ENCODE data around the gene CAMK2G. TPM values are rescaled to one million over a fixed set of nuclear protein-coding genes. Genes with fewer than 3 reads are reported as not detected.

The CAMK2G gene
- total and polyA plus RNA-seq, 2 experiments from 2014 or later = 30.6 to 34.1 TPM

GRCh38 chr10:73840403-73841060 is 33.8 kb downstream of the CAMK2G start (continued):
- TF ChIP-seq STAT1 (IDR thresholded peaks at IDR 0.05; ENCODE audit: unreplicated experiment) (no peak), JUNB (IDR thresholded peaks at IDR 0.05; ENCODE audit: unreplicated experiment) (no peak), POLR2AphosphoS5 (IDR thresholded peaks at IDR 0.05; ENCODE audit: low read depth) (no peak)

GRCh38 chr10:73840056-73840402 is 34.3 kb downstream of the CAMK2G start:
- Histone ChIP-seq H3K4me3 (no peak overlapping the region), H3K27ac (ENCODE audit: low read depth) (no peak overlapping the region), H3F3A (replicated peaks; ENCODE audit: low read depth) (no peaks in the 10 kb centered on the region), H3K79me2 (replicated peaks; ENCODE audit: insufficient read depth) (no peaks in the 10 kb centered on the region), H3K9me2 (ENCODE audit: insufficient read depth) (no peaks in the 10 kb centered on the region), H4K20me1 (replicated peaks; ENCODE audit: insufficient read depth) (peaks cover 6% of the 10 kb centered on the region; the same call in 1 of the 2 replicates), H3K4me1 (ENCODE audit: insufficient read depth) (no peaks in the 10 kb centered on the region), H3K27me3 (ENCODE audit: insufficient read depth) (no peaks in the 10 kb centered on the region), H3K36me3 (ENCODE audit: insufficient read depth) (peaks cover 17% of the 10 kb centered on the region), H3K4me2 (no peak overlapping the region), H2AFZ (no peak overlapping the region)
- Mint-ChIP-seq H3K4me3 (no peak overlapping the region), H3K27ac (no peak overlapping the region), H3K36me3 (ENCODE audit: low read depth) (peaks cover 45% of the 10 kb centered on the region), H3K4me1 (peaks cover 3% of the 10 kb centered on the region; the same call in 1 of the 3 replicates), H3K27me3 (ENCODE audit: insufficient read depth, low read depth, poor library complexity) (peaks cover 7% of the 10 kb centered on the region), H3K9me3 (no peaks in the 10 kb centered on the region)
- ATAC-seq (no peak), DNase-seq (ENCODE audit: low spot score) (no peak)
- no peak for TF ChIP-seq POLR2AphosphoS5 (IDR thresholded peaks at IDR 0.05; ENCODE audit: low read depth)
- no peak for TF ChIP-seq JUNB (IDR thresholded peaks at IDR 0.05; ENCODE audit: unreplicated experiment)
- TF ChIP-seq ZNF114 (CRISPR knock-in tag; IDR thresholded peaks at IDR 0.05) = no peak
- no peak for TF ChIP-seq STAT1 (IDR thresholded peaks at IDR 0.05; ENCODE audit: unreplicated experiment)

- Histone ChIP-seq H3K4me2 (no peak overlapping the region), H3K4me1 (ENCODE audit: insufficient read depth) (no peaks in the 10 kb centered on the region), H4K20me1 (replicated peaks; ENCODE audit: insufficient read depth) (peaks cover 6% of the 10 kb centered on the region; the same call in 1 of the 2 replicates), H3K9me2 (ENCODE audit: insufficient read depth) (no peaks in the 10 kb centered on the region), H3F3A (replicated peaks; ENCODE audit: low read depth) (no peaks in the 10 kb centered on the region; the same call in 1 of the 2 replicates), H3K4me3 (no peak overlapping the region), H3K27me3 (ENCODE audit: insufficient read depth) (no peaks in the 10 kb centered on the region), H2AFZ (no peak overlapping the region), H3K79me2 (replicated peaks; ENCODE audit: insufficient read depth) (no peaks in the 10 kb centered on the region), H3K36me3 (ENCODE audit: insufficient read depth) (peaks cover 13% of the 10 kb centered on the region), H3K27ac (ENCODE audit: low read depth) (no peak overlapping the region)
- DNase-seq (ENCODE audit: low spot score) (no peak), ATAC-seq (no peak)
- Mint-ChIP-seq H3K9me3 (no peaks in the 10 kb centered on the region), H3K4me1 (peaks cover 3% of the 10 kb centered on the region; the same call in 1 of the 3 replicates), H3K27ac (no peak overlapping the region), H3K27me3 (ENCODE audit: insufficient read depth, low read depth, poor library complexity) (peaks cover 7% of the 10 kb centered on the region), H3K36me3 (ENCODE audit: low read depth) (peaks cover 46% of the 10 kb centered on the region), H3K4me3 (no peak overlapping the region)
- no peak for TF ChIP-seq CREB1 (CRISPR knock-in tag; IDR thresholded peaks at IDR 0.05; ENCODE audit: low read depth)
- no peak for TF ChIP-seq ETS1 (IDR thresholded peaks at IDR 0.05)
- no peak for TF ChIP-seq CTCF (conservative IDR thresholded peaks at IDR 0.05; ENCODE audit: low read depth in 2 of 2)
- TF ChIP-seq JUNB (IDR thresholded peaks at IDR 0.05; ENCODE audit: unreplicated experiment) = no peak
- no peak for TF ChIP-seq STAT1 (IDR thresholded peaks at IDR 0.05; ENCODE audit: unreplicated experiment)
- TF ChIP-seq POLR2AphosphoS5 (IDR thresholded peaks at IDR 0.05; ENCODE audit: low read depth) = no peak
- no peak for TF ChIP-seq EZH2phosphoT487 (IDR thresholded peaks at IDR 0.05; ENCODE audit: unreplicated experiment)
- TF ChIP-seq ZNF462 (CRISPR knock-in tag; IDR thresholded peaks at IDR 0.05) = no peak
Measured at GRCh38 chr10:73839276-73839966, 34.9 kb downstream of the CAMK2G start.

Measured in GM23338 (cell line).